PC-9 (cell line): ENCODE results near the gene CLCN1. TPM values are rescaled to one million over a fixed set of nuclear protein-coding genes. Genes with fewer than 3 reads are reported as not detected.

Experiments
- BruUV-seq: library from RNA; stranded (reverse); fragments of 400-500 nt; replicated peaks from 2 replicates; lab custom pipeline; 2021; lab: Mats Ljungman, UMichigan
- CTCF ChIA-PET: fragments of 300-600 bp; sonication (Branson Sonifier 250); formaldehyde crosslinking; loops from one replicate; lab custom pipeline; 2022; ENCODE audit warnings: antibody characterized with exemption; lab: Charles Lee
- POLR2A ChIA-PET: fragments of 300-600 bp; sonication (Branson Sonifier 250); formaldehyde crosslinking; loops from one replicate; lab custom pipeline; 2022; ENCODE audit warnings: antibody characterized with exemption; ENCODE audit not compliant: unreplicated experiment; lab: Charles Lee
- DNase-seq, 2 experiments: peaks; one replicate each; pipeline versions ENCODE4 v3.0.0 to v3.0.0-alpha.2; 2015 to 2022; ENCODE audit warnings: mixed read lengths in 1 of 2
- H2AFZ ChIP-seq: fragments of 200-600 bp; sonication (generic); 2 replicates; pipeline ENCODE4 v1.8.1; 2017; ENCODE audit warnings: antibody characterized with exemption
- H3F3A ChIP-seq: fragments of 200-600 bp; sonication (generic); 2 replicates; pipeline ENCODE4 v1.8.1; 2017; ENCODE audit warnings: antibody characterized with exemption, mild to moderate bottlenecking, low read depth; ENCODE audit not compliant: insufficient read depth
- H3K27ac ChIP-seq: fragments of 200-600 bp; sonication (generic); 2 replicates; pipeline ENCODE4 v1.6.1; 2016; ENCODE audit warnings: mixed run types
- H3K27me3 ChIP-seq: fragments of 200-600 bp; sonication (generic); 2 replicates; pipeline ENCODE4 v1.6.1; 2016; ENCODE audit warnings: low read depth, mixed run types; ENCODE audit not compliant: insufficient read depth
- H3K36me3 ChIP-seq: fragments of 200-600 bp; sonication (generic); 2 replicates; pipeline ENCODE4 v1.6.1; 2016; ENCODE audit warnings: low read depth, mixed run types
- H3K4me1 ChIP-seq: fragments of 200-600 bp; sonication (generic); replicated peaks from 2 replicates; pipeline ENCODE4 v1.6.1; 2016; ENCODE audit warnings: mixed run types; ENCODE audit not compliant: insufficient read depth
- H3K4me2 ChIP-seq: fragments of 200-600 bp; sonication (generic); 2 replicates; pipeline ENCODE4 v1.6.1; 2017; ENCODE audit warnings: mixed run types
- H3K4me3 ChIP-seq: fragments of 200-600 bp; sonication (generic); 2 replicates; pipeline ENCODE4 v1.6.1; 2016; ENCODE audit warnings: mixed run types
- H3K79me2 ChIP-seq: fragments of 200-600 bp; sonication (generic); 2 replicates; pipeline ENCODE4 v1.6.1; 2017; ENCODE audit warnings: low read depth, mixed run types
- H3K9me2 ChIP-seq: fragments of 200-600 bp; sonication (generic); 2 replicates; pipeline ENCODE4 v1.8.1; 2017; ENCODE audit warnings: mild to moderate bottlenecking; ENCODE audit not compliant: insufficient read depth
- H3K9me3 ChIP-seq: fragments of 200-600 bp; sonication (generic); 2 replicates; pipeline ENCODE4 v1.8.1; 2016; ENCODE audit warnings: low read depth; ENCODE audit not compliant: insufficient read depth
- H4K20me1 ChIP-seq: fragments of 200-600 bp; sonication (generic); 2 replicates; pipeline ENCODE4 v1.8.1; 2017; ENCODE audit not compliant: insufficient read depth
- EZH2 ChIP-seq: fragments of 200-600 bp; sonication (generic); IDR thresholded peaks from 2 replicates; pipeline ENCODE4 v1.8.0; 2017; ENCODE audit warnings: antibody characterized with exemption, low read depth
- intact Hi-C: fragments of 100-400 bp; cut with micrococcal nuclease; formaldehyde crosslinking; loops from one replicate; pipeline ENCODE4 v1.10.0; 2022; ENCODE audit not compliant: unreplicated experiment
- total RNA-seq: library from RNA; stranded (reverse); gene quantifications from 2 replicates; pipeline ENCODE4 v1.2.3, GENCODE V29; 2021
- TF ChIP-seq, protein P1 (sequence below): fragments of 200-600 bp; sonication (generic); conservative IDR thresholded peaks from 2 replicates; pipeline ENCODE4 v1.6.1; 2017; ENCODE audit warnings: mixed run types, antibody characterized with exemption, mild to moderate bottlenecking, moderate library complexity

Gene CLCN1
- total RNA-seq, 1 experiment from 2014 or later: not detected

DNA sequence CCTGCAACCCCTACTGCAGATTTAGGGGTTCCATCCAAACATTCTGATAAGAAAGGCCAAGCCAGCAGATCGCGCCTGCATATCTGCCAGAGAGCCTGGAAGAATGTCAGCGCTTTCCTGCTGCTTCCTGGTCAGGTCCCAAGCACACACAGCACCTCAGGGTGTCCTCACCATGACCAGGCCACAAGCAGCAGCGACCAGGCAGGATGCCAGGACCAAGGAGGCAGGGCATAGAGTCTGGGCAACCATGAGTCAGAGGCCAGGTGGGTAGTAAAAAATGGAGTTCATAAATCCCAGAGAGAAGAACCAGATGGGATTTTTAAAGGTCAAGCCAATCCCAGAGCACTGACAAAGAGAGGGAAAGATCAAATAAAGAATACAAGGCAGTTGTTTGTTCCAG lies 52.1 kb downstream of the CLCN1 start:
- Histone ChIP-seq H3K27ac (peak overlapping the region; percentile 5; the same call in 1 of the 2 replicates), H3K4me1 (peaks cover 32% of the 10 kb centered on the region), H3K27me3 (peaks cover 17% of the 10 kb centered on the region), H3K79me2 (no peaks in the 10 kb centered on the region), H3K9me2 (no peaks in the 10 kb centered on the region), H3K4me2 (peak overlapping the region; percentile 31), H3K4me3 (no peak overlapping the region), H3K36me3 (no peaks in the 10 kb centered on the region), H4K20me1 (no peaks in the 10 kb centered on the region), H3K9me3 (no peaks in the 10 kb centered on the region), H2AFZ (no peak overlapping the region), H3F3A (peaks cover 22% of the 10 kb centered on the region)
- ChIA-PET POLR2A (interaction anchor here (0.8 kb wide), 1 partner anchor 36 kb away, joined by 5 read pairs; no protein-coding TSS in a partner anchor), CTCF (interaction anchor here (0.5 to 0.6 kb wide), 2 partner anchors 15 to 80 kb away, joined by 4 to 9 read pairs; partner anchors contain the start of gene CASP2)
- intact Hi-C loops: no loop called here
- no TSS peak for BruUV-seq
- DNase-seq: peak; percentile 94 to 97
- TF ChIP-seq, protein P1, sequence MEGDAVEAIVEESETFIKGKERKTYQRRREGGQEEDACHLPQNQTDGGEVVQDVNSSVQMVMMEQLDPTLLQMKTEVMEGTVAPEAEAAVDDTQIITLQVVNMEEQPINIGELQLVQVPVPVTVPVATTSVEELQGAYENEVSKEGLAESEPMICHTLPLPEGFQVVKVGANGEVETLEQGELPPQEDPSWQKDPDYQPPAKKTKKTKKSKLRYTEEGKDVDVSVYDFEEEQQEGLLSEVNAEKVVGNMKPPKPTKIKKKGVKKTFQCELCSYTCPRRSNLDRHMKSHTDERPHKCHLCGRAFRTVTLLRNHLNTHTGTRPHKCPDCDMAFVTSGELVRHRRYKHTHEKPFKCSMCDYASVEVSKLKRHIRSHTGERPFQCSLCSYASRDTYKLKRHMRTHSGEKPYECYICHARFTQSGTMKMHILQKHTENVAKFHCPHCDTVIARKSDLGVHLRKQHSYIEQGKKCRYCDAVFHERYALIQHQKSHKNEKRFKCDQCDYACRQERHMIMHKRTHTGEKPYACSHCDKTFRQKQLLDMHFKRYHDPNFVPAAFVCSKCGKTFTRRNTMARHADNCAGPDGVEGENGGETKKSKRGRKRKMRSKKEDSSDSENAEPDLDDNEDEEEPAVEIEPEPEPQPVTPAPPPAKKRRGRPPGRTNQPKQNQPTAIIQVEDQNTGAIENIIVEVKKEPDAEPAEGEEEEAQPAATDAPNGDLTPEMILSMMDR: no peak
- no peak for TF ChIP-seq EZH2

DNA sequence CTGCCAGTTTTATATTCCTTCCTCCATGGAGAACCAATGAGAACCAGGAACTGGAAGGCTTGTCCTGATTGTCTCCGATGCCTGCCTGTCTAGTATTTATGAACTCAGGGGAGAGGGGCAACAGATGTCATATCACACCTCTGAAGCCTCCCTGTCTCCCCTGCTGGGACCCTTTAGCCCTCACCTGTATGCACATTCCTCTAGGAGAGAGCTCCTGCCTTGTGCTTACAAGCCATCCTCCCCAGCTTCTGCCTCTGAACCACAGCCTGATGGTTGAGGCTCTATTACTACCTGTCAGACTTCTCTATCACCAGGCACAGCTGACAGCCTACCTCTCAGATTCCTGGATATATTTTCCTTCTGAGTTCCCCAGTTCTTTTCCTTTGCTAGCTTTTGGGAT lies 52.5 kb downstream of the CLCN1 start:
- Histone ChIP-seq H2AFZ (no peak overlapping the region), H3K27me3 (peaks cover 13% of the 10 kb centered on the region), H3K9me3 (no peaks in the 10 kb centered on the region), H3K9me2 (no peaks in the 10 kb centered on the region), H3K79me2 (no peaks in the 10 kb centered on the region), H3K4me3 (no peak overlapping the region), H3K36me3 (no peaks in the 10 kb centered on the region), H3K27ac (peak overlapping the region; percentile 5; the same call in 1 of the 2 replicates), H3K4me2 (peak overlapping the region; percentile 31), H3F3A (peaks cover 19% of the 10 kb centered on the region), H3K4me1 (peaks cover 32% of the 10 kb centered on the region), H4K20me1 (no peaks in the 10 kb centered on the region)
- ChIA-PET POLR2A (interaction anchor here (0.8 kb wide), 1 partner anchor 37 kb away, joined by 5 read pairs; no protein-coding TSS in a partner anchor), CTCF (interaction anchor here (0.5 to 0.6 kb wide), 2 partner anchors 15 to 80 kb away, joined by 4 to 9 read pairs; partner anchors contain the start of gene CASP2)
- no peak for TF ChIP-seq EZH2
- TF ChIP-seq, protein P1: no peak
- intact Hi-C loops: no loop called here
- BruUV-seq: no TSS peak
- no peak for DNase-seq

DNA sequence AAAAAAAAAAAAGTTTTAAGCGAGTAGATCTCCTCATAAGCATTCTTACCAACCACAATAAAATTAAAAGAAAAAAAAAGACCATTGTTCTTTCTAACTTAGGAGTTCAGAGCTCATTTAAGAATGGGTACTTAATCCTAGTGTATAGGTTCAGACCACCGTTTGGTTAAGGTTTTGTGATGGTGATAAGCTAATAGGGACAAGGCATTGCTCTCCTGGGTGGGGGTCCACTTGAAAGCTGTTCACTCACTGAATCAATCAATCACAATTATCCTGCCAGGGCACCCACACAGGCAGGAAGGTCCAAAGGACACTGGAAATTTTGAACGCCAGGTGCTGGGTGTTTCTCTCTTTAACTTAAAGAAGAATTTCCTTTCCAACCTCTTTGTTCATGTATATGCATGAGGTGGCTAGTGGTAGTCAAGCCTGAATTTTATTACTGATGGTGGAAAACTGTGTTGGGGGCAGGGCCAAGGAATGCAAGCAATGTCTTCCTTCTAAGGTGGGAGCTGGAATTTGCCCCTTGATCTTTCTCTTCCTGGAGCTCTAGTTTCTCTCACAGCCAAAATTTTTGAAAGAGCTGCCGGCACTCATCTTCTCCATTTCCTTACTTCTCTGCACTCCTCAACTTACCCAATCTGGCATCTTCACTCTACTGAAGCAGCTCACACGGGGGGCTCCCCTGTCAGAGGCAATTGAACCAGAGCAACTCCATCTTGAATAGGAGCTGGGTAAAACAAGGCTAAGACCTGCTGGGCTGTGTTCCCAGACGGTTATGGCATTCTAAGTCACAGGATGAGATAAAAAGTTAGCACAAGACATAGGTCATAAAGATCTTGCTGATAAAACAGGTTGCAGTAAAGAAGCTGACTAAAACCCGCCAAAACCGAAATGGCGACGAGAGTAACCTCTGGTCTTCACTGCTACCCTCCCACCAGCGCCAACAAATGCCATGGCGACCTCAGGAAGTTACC lies 54.1 kb downstream of the CLCN1 start:
- Histone ChIP-seq H2AFZ (no peak overlapping the region), H4K20me1 (no peaks in the 10 kb centered on the region), H3K27me3 (no peaks in the 10 kb centered on the region), H3K4me1 (peaks cover 33% of the 10 kb centered on the region), H3F3A (peaks cover 15% of the 10 kb centered on the region), H3K36me3 (no peaks in the 10 kb centered on the region), H3K4me2 (no peak overlapping the region), H3K9me2 (no peaks in the 10 kb centered on the region), H3K27ac (no peak overlapping the region), H3K9me3 (no peaks in the 10 kb centered on the region), H3K79me2 (no peaks in the 10 kb centered on the region), H3K4me3 (no peak overlapping the region)
- CTCF ChIA-PET: interaction anchor here (1.2 kb wide), 1 partner anchor 14 kb away, joined by 6 read pairs; no protein-coding TSS in a partner anchor
- no peak for DNase-seq
- BruUV-seq: no TSS peak
- no peak for TF ChIP-seq EZH2
- TF ChIP-seq, protein P1: no peak
- intact Hi-C loops: no loop called here
- POLR2A ChIA-PET: interaction anchor here (0.5 to 0.6 kb wide), 4 partner anchors 14 to 581 kb away, joined by 3 to 6 read pairs (median 4); no protein-coding TSS in a partner anchor
